NCI-H146 treated with DMSO at 0.1 percent for 48 hours (cell line): ENCODE data around the gene SKIC8.

ENCODE experiments used
- DNase-seq: peaks from one replicate; lab custom pipeline; 2025; ENCODE audit not compliant: unreplicated experiment; lab: John Stamatoyannopoulos, UW

SKIC8 gene

DNA sequence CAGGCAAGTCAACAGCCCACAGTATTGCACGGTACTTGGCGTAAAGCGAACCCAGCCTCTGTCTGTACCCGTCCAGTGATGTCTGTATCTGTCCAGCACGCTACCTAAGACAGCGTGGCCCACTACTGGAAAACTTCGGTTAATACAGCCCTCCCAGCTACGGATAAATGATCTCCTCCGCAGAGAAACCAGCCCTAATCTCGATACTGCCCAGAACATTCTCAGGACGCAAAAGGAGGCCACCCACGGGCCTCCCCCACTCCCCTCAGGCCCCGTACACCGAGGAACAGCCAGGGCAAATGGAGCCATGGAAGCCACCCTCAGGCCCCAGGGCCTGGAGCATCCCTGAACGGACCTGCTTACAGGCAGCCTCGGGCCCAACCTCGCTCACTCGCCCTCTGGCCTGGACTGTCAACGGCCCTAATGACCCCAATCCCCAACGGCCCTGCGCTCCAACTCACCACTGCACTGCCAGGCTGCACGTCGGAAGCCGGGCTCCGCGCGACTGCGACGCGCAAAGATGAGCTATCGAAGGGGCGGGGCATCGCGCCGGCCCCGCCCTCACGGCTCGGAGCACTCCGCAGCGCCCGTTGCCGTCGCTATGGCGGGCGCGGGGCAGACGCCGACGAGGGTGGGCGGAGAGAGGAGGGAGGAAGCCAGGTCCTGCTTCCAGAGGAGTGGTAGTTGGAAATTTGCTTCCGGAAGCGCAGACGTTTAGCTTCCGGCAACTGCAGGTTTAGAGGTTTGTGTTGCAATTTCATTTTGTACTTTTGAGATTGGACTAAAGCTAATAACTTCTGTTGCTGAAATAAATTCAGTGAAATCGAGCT lies at the start of gene SKIC8:
Gene SKIC8 (minus strand): TSS at position 509 of the 830 bp plus-strand sequence. CDS start 3,923 bp downstream, outside the sequence.
- DNase-seq: peak; percentile 63

DNA sequence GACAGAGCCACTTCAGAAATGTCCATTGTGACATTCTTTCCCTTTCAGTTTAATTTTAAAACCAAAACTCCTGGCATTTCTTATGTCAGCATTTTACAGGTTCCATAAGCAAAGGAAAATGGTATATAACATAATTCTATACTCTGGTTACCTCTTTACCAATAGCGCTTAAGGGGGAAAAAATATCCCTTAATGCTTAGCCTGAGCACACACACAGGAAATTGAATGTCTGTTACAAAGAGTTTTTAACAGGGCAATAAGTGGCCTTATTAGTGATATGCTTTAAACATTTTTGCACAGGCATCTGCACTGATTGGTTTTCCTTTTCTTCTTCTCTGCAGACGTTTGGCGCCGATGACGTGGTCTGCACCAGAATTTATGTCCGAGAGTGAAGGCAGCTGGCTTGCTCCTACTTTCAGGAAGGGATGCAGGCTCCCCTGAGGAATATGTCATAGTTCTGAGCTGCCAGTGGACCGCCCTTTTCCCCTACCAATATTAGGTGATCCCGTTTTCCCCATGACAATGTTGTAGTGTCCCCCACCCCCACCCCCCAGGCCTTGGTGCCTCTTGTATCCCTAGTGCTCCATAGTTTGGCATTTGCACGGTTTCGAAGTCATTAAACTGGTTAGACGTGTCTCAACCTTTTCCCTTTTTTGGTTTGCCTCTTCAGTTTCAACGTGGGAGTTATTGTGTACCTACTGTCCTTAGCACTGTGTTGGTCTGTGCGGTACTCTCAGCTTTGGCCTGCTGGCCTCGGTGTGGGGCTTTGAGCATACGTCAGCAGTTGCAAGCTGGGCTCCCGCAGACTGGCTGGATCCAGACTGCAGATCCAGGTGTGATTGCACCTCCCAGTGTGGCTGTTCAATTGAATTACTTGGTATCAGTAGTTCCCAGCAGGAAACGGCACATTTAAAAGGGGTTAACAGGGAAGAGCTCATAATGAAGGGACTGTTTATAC lies 48.5 kb upstream of the SKIC8 start:
- DNase-seq: peak; percentile 50

DNA sequence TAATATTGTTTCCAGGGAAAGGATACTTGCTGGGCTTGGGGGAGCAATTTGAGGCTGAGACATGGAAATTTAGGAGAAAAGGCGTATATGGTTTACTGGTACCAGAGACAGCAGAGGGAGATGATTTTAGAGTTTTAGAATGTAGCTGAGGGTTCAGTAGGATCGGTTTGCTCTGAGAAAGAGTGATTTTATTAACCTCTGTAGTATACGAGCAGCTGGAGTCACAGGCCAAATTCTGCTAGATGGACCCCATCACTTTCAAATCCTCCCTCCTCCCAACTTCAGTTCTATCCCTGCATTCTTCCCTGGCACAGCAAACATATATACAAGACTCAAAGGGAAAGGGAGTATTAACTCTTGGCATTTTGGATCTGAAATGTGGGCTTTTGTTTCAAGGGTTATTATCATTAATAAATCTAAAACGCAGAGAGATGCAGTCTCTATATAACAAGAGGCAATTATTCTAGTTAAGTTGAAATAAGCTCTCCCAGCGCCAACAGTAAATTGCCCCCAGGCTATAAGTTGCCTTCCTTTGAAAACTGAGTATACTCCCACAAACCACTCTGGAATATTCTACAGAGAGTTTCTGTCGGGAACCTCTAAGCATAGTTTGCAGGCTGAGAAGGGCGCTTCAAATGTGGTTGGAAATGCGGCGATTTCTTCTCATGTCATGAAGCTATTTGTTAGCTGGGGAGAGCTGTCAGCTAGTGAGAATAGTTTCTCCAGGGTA lies 46.2 kb upstream of the SKIC8 start:
- no peak for DNase-seq

DNA sequence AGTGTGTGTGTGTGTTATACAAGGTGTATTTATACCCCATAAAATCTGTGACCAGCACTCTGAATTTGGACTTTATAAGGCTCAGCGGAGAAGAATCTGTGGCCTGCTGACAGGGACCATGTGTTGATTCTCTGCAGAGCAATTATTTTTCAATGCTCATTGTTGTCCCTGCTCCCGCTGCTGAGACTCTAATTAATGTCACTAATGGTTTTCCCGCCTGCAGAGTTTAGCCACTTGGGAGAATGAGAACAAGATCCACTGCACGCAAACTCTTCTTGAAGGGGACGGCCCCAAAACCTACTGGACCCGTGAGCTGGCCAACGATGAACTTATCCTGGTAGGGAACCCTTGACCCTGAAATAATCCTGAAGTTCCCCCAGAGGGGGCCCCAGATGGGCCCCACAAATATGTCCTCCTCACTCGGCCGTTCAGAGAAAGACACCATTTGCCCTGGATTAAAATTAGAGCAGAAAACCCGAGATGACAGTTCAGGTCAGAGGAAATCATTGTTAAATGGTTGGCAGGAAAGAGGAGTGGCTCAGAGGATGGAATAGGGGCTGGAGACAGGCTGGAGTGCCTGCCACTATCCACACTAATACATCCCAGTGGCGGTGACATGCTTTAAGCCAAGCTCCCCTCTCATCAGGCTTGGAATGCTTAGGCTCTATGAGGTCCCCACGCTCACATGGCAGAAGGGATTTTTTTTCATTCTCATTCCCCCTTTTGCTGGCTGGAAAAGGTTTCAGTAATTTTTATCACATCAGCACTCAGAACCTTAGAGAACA lies 44.1 kb upstream of the SKIC8 start:
- peak; percentile 7 for DNase-seq

DNA sequence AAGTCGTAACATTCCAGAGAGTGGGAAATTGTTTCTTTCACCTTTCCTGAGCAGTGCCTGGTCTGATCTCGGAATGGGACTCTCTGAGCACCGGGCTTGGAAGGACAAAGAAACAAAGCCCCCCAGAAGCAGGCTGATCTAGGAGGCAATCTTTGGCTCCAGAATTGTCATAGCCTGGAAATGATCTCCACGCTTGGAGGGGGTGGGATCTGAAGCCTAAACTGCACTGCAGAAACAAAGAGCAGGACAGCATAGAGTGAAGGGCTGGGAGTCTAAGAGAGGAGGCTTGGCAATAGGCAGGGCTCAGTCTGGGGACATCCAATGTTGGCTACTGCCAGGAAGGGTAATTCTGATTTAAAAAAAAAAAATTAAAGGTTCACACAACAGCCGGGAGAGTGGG lies 42.6 kb upstream of the SKIC8 start:
- no peak for DNase-seq

DNA sequence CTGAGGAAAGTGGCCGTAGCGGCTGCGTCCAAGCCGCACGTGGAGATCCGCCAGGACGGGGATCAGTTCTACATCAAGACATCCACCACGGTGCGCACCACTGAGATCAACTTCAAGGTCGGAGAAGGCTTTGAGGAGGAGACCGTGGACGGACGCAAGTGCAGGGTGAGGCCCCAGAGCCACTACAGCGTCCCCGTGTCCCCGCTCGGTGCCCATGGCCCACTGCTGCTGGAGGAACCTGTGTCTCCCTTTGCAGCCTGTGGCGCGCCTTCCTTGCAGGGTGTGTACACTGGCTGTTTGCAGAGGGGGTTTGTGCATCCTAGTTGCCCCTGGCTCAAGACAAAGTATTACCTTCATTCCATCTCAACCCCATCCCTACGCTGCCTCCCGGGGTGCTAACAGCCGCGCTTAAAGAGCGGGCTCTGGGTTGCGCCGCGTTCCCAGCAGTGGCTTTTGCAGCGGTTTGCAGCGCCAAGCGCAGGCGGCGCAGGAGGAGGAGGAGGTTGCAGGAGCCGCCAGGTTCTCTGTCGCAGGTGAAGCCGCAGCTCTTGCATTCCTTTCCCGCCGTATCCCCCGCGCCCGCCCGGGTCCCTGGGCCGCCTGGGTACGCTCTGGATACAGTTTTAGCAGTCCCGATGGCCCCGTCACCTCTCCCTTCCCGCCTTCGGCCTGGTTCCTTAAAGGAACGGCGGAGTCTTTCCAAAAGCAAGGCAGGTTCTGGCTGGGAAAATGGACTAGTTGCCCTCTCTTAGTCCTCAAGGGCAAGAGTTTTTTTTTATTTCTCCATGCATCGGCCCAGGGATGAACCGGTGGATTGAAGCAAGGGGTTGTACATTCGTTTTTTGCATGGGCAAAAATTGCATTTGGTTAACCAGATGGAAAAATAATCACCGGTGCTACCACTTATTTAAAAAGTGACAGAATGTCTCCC lies 41.9 kb upstream of the SKIC8 start:
- no peak for DNase-seq

DNA sequence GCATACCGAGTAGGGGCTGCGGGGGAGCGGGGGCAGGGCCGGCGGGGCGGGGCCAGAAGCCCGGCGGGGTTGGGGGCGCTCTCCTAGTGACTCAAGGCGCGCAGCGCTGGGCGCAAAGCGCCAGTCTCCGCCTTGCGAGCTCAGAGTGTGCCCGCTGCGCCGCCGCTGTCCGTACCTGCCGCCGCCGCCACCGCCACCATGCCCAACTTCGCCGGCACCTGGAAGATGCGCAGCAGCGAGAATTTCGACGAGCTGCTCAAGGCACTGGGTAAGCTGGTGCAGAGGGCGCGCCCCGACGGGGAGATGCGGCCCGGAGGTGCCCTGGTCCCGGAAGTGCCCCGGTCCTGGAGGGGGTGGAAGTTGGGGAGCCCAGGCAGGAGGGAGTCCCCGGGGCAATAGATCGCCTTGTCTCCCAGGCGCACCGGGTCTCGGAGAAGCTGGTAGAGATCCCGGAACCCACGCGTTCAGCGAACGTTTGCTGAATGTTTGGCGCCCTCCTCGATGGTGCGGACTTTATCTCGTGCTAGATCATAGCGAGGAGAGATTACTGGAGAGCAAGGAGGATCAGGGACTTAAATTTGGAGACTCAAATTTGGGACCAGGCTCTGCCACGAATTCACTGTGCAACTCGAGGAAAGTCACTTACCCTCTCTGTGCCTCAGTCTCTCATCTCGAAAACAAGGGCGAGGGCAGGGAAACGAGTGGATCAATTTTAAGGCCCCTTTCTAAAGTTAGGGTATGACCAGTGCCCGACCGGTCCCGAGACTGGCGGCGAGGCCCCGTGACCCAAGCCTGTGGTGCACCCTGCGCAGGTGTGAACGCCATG lies 41.0 kb upstream of the SKIC8 start, which contains the start of gene CRABP1:
Gene CRABP1 (plus strand): TSS at position 123 of the 826 bp plus-strand sequence. CDS start 76 bp downstream, at position 199.
- DNase-seq: no peak

DNA sequence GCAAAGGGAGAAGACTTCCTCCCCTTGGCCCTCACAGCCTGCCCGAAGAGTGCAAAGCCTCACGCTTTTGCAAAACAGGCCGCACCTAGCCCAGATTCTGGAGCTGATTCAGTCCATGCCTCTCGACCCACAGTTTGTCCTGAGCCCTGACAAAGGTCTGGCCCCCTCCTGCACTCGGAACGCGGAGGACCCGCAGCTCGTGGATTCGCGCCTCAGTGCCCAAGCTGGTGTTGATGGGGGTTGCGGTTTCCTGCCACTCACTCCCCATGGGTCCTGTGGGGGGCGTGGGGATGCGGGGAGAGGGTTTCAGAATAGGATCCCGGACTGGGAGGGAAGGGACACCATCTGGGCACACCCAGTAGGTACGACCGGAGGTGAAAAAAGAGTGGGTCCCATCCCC lies 40.1 kb upstream of the SKIC8 start:
- DNase-seq: no peak

DNA sequence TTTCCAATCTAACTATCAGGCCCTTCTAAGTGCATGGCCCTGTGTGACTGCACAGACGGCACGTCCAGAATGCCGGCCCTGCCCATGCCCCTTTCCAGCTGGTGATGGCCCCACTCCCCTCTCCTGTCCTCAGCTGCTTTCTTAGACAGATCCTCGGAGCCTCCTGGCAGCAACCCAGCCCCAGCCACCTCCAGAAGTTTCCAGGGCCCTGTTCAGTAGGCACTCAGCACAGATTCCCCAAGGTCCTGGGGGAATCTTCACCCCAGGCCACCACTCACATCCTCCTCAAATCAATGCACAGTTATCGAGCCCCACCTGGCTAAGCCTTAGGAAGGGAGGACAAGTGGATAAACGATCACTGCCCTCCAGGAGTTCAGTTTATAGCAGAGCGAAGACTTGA lies 39.4 kb upstream of the SKIC8 start:
- no peak for DNase-seq

DNA sequence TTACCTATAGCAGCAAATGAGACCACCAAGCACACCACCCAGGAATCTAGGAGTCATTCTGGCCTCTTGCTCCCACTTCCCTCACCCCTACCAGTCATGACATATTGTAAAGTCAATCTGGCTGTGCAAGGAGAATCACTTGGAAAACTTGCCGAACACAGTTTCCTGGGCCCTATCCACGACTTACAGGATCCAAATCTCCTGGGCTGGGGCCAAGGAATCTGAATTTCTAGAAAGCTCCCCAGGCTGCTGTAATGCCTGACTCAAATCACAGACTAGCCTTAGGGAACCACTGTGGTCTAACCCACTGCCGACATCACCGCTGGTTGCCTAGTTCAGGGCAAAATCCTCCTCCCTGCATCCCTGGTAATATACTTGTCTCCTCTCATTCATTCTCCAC lies 36.6 kb upstream of the SKIC8 start:
- DNase-seq: no peak

DNA sequence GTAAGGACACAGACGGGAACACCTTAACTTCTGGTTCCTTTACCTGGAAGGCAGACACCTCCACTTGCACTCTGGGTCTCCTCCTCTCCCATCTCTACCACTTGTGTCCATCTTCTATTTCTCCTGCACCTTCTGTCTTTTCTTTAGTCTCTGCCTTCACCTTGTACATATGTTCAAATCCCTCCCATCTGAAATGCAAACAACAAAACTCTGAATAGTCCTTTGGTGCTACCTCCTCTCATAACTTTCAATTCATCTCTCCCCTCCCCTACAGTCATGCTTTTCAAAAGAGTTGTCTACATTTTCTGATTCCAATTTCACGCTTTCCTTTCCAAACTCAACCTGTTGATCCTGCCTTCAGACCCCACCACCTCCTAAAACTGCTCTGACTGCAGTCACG lies 35.4 kb upstream of the SKIC8 start:
- no peak for DNase-seq

DNA sequence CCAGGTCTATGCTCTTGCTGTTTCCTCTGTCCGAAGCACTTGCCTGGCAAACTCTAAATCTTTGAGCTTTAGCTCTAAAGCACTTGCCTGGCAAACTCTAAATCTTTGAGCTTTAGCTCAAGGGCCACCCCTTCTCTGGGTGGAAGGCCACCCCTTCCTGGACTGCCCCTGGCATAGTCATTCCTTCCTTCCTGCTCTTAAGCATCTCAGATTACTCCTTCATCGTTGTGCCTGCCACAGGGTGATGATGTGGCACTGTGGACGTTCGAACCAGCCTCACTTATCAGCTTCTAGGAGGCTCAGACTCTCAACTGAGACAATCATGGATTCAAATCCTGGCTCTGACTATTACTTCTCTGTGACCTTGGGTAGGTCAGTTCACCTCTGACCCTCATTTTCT lies 30.2 kb upstream of the SKIC8 start:
- DNase-seq: no peak

DNA sequence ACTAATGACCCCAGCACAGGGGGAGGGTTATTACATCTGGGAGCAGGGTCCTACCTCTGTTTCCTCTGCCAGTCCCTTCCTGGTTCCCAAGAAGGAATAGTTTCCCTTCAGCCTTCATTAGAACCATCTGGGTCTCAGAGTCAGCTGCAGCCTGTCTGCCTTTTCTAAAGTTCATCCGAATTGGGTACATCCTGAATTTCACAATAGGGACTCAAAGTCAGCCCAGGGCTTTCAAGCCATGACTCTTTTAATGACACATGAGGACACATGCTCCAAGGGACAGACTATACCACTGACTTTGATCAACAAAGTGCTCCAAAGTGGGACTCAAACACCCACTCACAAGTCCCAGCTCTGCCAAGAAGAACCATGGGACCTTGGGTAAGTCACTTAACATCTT lies 28.1 kb upstream of the SKIC8 start:
- DNase-seq: no peak

DNA sequence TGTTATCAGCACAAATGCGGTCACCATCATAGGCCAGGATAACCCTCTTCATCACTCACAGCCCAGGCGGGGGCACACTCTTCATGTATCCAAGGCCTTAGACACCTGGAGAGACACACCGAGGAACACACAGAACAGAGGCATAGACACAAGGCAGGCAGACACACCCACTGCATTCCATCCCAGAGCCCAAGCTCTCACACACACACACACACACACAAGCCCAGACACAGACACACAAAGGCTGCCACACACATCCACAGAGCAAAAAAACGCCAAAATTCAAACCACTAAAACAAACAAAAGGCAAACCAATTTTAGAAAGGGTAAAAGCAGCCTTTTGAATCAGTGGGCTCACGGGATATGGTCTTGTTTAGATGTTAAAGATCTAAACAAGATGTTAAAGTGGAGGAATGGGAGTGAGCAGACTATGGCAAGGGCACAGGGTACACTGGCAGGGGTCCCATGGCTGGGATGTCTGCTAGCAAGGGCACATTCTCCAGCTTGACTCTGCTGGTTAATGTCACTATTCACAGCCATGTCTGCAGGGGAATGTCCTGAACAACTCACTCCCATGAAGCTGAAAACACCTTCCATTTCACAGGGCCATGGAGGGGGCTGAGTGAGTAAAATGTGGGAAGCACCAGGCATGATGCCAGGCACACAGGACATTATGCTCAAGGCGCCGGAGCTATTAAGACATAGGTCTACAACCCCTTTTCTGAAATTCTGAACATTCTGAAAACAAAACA lies 25.9 kb upstream of the SKIC8 start:
- no peak for DNase-seq

DNA sequence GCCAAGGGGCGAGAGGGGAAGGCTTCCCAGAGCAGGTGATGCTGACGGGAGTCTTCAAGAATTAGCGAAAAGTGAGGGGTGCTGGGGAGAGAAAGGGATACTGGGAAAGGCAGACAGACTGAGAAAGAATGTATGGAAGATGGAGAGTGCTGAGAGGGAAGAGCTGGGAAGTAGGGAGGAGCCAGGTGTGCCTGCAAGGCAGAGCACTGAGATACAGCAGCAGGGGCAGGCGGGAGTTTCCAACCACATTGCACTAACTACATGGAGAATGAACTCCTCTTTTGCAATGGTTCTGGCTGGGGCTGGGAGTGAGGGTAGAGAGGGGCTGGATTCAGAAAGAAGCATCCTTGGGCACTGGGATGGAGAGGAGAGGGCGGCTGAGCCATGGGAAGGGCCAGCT lies 24.7 kb upstream of the SKIC8 start:
- DNase-seq: no peak

DNA sequence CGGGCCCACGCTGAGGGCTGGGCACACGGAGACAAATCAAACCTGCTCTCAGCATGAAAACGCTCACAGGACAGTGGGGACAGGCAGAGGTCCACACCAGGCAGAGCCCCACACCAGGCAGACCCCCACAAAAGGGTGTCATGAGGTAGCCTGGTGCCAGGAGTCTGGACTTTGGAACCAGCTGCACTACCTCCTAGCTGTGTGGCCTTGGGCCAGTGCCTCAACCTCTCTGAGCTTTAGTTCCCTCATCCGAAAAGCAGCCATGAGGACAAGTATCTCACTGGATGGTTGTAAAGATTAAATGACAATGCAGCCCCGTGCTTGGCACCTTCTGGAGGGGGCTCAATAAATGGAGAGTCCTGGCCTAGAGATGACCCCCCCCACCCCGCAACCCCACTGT lies 24.3 kb upstream of the SKIC8 start:
- DNase-seq: no peak

DNA sequence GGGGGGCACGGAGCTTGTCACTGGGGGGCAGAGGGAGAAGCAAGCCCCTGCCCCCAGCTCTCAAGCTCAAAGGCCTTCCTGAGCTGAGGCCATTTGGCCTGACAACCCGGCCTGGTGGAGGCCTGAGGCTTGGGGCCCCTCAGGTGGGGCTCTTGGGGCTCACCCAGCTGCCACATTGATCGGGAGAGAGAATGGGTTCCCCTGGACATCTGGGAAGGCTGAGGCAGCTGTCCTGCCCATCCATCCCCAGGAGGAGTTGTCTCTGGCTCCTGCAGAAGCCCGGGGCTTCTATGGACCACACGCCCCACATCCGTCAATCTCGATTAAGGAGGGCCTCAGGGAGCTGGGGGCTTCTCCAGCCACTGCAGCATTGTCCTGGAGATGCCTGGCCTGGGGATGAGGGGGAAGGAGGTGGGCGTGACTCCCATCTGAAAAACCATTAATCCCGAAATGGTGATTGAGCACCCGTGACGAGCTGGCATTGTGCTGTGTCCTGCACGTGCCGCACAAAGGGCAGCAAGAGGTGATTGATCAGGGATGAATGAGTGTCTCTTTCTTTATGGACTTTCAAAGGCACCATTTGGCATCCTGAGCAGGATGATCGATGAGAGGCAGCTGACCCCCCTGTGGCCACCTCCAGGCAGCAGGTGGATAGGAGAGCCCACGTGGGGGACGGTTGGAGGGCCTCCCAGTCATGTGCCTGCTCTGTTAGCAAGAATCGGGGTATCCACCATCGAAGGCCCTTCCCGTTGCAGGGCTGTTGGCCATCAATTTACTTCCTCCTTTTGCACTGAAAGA lies 23.5 kb upstream of the SKIC8 start:
- DNase-seq: no peak
